ENCODE measurements around the gene GAS2L3. TPM values are rescaled to one million over a fixed set of nuclear protein-coding genes. Genes with fewer than 3 reads are reported as not detected.

The GAS2L3 gene
- polyA plus RNA-seq, 1 of the 3 experiments (the other 2 are of a cell fraction) = 1.6 TPM

DNA sequence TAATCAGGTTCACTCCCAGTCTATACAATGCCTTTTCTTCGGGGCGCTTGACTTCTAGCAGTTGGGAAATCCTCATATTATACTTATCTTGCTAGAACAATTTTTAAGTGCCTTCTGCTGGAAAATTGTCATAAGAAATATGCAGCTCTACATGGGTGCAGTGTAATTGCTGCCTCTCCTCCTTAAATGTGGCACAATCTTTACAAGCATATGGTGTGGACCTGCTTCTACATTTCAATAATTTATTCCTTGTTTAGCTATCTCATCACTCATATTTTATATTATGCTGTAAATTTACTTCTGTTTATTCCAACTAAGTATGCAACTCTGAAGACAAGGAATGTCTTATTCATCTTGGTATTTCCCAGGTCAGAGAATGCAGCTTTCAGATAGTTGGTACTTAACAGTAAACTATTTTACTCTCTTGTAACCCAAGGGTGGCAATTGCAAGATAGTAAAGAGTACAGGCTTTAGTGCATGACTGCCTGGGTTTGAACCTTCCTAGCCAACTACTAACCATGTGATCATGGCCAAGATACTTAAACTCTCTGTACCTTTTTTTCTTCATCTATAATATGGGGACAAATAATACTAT lies 43.6 kb upstream of the GAS2L3 start:
- H3K4me2 ChIP-seq = no peak overlapping the region
- POLR2A ChIA-PET = no interaction called here
- WGBS (ENCODE audit: low lambda C conversion rate) = 80% methylated on average over 2 of the region's 2 CpGs

More for the DNA sequence above, 43.6 kb upstream of the GAS2L3 start:
- H3K79me2 ChIP-seq (ENCODE audit: insufficient read depth) = no peaks in the 10 kb centered on the region
- no peaks in the 10 kb centered on the region; a peak in 2 of 4 replicates for H3K4me1 ChIP-seq (ENCODE audit: control insufficient read depth in 1 of 2, insufficient read depth in 2 of 2, low read depth in 1 of 2, low read length in 1 of 2)
- no peaks in the 10 kb centered on the region for H3K36me3 ChIP-seq (replicated peaks in 1 of 2; ENCODE audit: control insufficient read depth in 1 of 2, insufficient read depth in 2 of 2, low read length in 1 of 2)
- CTCF ChIA-PET = interaction anchor here (1.0 kb wide), 1 partner anchor 25 kb away, joined by 3 read pairs; no protein-coding TSS in a partner anchor
- H3K27me3 ChIP-seq (ENCODE audit: insufficient read depth) = no peaks in the 10 kb centered on the region; the same call in 1 of the 2 replicates
- no peaks in the 10 kb centered on the region for H4K20me1 ChIP-seq (ENCODE audit: insufficient read depth)
- no peak overlapping the region for H2AFZ ChIP-seq (ENCODE audit: low read depth)
- no peak overlapping the region for H3K9ac ChIP-seq
- TF ChIP-seq, protein P1, sequence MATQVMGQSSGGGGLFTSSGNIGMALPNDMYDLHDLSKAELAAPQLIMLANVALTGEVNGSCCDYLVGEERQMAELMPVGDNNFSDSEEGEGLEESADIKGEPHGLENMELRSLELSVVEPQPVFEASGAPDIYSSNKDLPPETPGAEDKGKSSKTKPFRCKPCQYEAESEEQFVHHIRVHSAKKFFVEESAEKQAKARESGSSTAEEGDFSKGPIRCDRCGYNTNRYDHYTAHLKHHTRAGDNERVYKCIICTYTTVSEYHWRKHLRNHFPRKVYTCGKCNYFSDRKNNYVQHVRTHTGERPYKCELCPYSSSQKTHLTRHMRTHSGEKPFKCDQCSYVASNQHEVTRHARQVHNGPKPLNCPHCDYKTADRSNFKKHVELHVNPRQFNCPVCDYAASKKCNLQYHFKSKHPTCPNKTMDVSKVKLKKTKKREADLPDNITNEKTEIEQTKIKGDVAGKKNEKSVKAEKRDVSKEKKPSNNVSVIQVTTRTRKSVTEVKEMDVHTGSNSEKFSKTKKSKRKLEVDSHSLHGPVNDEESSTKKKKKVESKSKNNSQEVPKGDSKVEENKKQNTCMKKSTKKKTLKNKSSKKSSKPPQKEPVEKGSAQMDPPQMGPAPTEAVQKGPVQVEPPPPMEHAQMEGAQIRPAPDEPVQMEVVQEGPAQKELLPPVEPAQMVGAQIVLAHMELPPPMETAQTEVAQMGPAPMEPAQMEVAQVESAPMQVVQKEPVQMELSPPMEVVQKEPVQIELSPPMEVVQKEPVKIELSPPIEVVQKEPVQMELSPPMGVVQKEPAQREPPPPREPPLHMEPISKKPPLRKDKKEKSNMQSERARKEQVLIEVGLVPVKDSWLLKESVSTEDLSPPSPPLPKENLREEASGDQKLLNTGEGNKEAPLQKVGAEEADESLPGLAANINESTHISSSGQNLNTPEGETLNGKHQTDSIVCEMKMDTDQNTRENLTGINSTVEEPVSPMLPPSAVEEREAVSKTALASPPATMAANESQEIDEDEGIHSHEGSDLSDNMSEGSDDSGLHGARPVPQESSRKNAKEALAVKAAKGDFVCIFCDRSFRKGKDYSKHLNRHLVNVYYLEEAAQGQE (IDR thresholded peaks at IDR 0.05; ENCODE audit: low read depth, low read length) = no peak
- TF ChIP-seq POLR2AphosphoS5 (IDR thresholded peaks at IDR 0.05; ENCODE audit: low read depth, low read length) (no peak), TCF12 (IDR thresholded peaks at IDR 0.05) (no peak), RCOR1 (IDR thresholded peaks at IDR 0.05; ENCODE audit: low read length) (no peak), FOXJ3 (CRISPR knock-in tag; IDR thresholded peaks at IDR 0.05) (no peak), TAF1 (IDR thresholded peaks at IDR 0.05; ENCODE audit: borderline replicate concordance, low read depth, low read length) (no peak), GABPA (IDR thresholded peaks at IDR 0.05; ENCODE audit: low read depth) (no peak), SIN3A (IDR thresholded peaks at IDR 0.05; ENCODE audit: borderline replicate concordance, low read depth, low read length) (no peak), TEAD4 (IDR thresholded peaks at IDR 0.05; ENCODE audit: borderline replicate concordance, insufficient read depth) (no peak), JUND (IDR thresholded peaks at IDR 0.05) (no peak), ELF1 (IDR thresholded peaks at IDR 0.05) (no peak), IRF3 (IDR thresholded peaks at IDR 0.05; ENCODE audit: low read depth, low read length) (no peak), GATA2 (CRISPR knock-in tag; IDR thresholded peaks at IDR 0.05) (no peak), MXI1 (IDR thresholded peaks at IDR 0.05; ENCODE audit: low read depth, low read length) (no peak), RFX5 (IDR thresholded peaks at IDR 0.05; ENCODE audit: low read length) (no peak)
- TF ChIP-seq, protein P2, sequence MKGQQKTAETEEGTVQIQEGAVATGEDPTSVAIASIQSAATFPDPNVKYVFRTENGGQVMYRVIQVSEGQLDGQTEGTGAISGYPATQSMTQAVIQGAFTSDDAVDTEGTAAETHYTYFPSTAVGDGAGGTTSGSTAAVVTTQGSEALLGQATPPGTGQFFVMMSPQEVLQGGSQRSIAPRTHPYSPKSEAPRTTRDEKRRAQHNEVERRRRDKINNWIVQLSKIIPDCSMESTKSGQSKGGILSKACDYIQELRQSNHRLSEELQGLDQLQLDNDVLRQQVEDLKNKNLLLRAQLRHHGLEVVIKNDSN (IDR thresholded peaks at IDR 0.05; ENCODE audit: borderline replicate concordance, low read depth) = no peak
- TF ChIP-seq, protein P3, sequence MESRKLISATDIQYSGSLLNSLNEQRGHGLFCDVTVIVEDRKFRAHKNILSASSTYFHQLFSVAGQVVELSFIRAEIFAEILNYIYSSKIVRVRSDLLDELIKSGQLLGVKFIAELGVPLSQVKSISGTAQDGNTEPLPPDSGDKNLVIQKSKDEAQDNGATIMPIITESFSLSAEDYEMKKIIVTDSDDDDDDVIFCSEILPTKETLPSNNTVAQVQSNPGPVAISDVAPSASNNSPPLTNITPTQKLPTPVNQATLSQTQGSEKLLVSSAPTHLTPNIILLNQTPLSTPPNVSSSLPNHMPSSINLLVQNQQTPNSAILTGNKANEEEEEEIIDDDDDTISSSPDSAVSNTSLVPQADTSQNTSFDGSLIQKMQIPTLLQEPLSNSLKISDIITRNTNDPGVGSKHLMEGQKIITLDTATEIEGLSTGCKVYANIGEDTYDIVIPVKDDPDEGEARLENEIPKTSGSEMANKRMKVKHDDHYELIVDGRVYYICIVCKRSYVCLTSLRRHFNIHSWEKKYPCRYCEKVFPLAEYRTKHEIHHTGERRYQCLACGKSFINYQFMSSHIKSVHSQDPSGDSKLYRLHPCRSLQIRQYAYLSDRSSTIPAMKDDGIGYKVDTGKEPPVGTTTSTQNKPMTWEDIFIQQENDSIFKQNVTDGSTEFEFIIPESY (IDR thresholded peaks at IDR 0.05; ENCODE audit: borderline replicate concordance, low read depth) = no peak
- H3K4me3 ChIP-seq (ENCODE audit: low read depth in 2 of 2, low read length in 1 of 2) = no peak overlapping the region
- H3K9me2 ChIP-seq = no peaks in the 10 kb centered on the region
- H3F3A ChIP-seq (replicated peaks; ENCODE audit: insufficient read depth) = no peaks in the 10 kb centered on the region
- no peaks in the 10 kb centered on the region for H3K9me3 ChIP-seq
- DNase-seq = no peak
- H3K27ac ChIP-seq (ENCODE audit: low read depth in 2 of 2, low read length in 1 of 2) = no peak overlapping the region
